Right cardiac atrium (tissue), 5 donors: ENCODE data around the gene ZNF407. TPM values are rescaled to one million over a fixed set of nuclear protein-coding genes. Genes with fewer than 3 reads are reported as not detected.
"Not testable (repeated sequence)": the region's sequence is repeated elsewhere in the genome, so short reads cannot be mapped to it uniquely, and the experiment has no call there.

ENCODE experiments used
- ATAC-seq, 2 donors: fragments of 200-7000 bp; cut with Tn5 transposase; one replicate each; pipeline versions ENCODE4 v1.8.0 to v1.9.1; 2020; ENCODE audit warnings: moderate library complexity in 2 of 2, mild to moderate bottlenecking in 1 of 2
- DNase-seq, 3 donors: peaks; one replicate each; pipeline ENCODE4 v3.0.0-alpha.2; 2020
- H3K27ac ChIP-seq: one replicate; pipeline ENCODE4 v1.5.1; 2013; ENCODE audit warnings: mild to moderate bottlenecking, low read length, control low read depth, moderate library complexity
- H3K27me3 ChIP-seq: one replicate; pipeline ENCODE4 v1.6.1; 2013; ENCODE audit not compliant: control insufficient read depth, insufficient read depth
- H3K4me1 ChIP-seq: one replicate; pipeline ENCODE4 v1.6.1; 2013; ENCODE audit warnings: low read length; ENCODE audit not compliant: control insufficient read depth, insufficient read depth
- H3K4me3 ChIP-seq: one replicate; pipeline ENCODE4 v1.5.1; 2013; ENCODE audit warnings: low read length, control low read depth
- H3K9me3 ChIP-seq: one replicate; pipeline ENCODE4 v1.6.1; 2013; ENCODE audit warnings: low read length; ENCODE audit not compliant: control insufficient read depth
- WGBS: extraction: QIAGEN DNeasy Blood & Tissue Kit; methylation state at CpG from one replicate; pipeline ENCODE4 v1.1.7; 2013; 5-methylcytosine and 5-hydroxymethylcytosine counted together
- intact Hi-C, 4 donors: fragments of 100-400 bp; cut with DNase I; formaldehyde crosslinking; loops; one replicate each; pipeline versions ENCODE4 v1.11.0 to v1.14.0; 2022 to 2023
- polyA plus RNA-seq: library from polyadenylated mRNA; stranded (reverse); fragments of 200-250 nt; gene quantifications from one replicate; pipeline ENCODE4 v1.2.3, GENCODE V29; 2013
- total RNA-seq, 4 donors: library from RNA; stranded (reverse); fragmentation: NEBNext Ultra II Directional; extraction: Animal tissue kit (Norgen Biotek cat#: 25700); gene quantifications; one replicate each; pipeline ENCODE4 v1.2.1, GENCODE V29; 2021
- donor health status: healthy with polysubstance abuse.
- donor health status: DM: no; HTN: yes; CAD: no.
- donor health status: DM: no; HTN: no; CAD: no.
- donor health status: DM: no; HTN: yes; CAD: no; lungs with severe emphysema.
- donor health status: DM: yes; HTN: yes; CAD: no.

ZNF407 gene
- total and polyA plus RNA-seq, 5 donors: 3.8 to 14.7 (median 12.7) TPM

DNA sequence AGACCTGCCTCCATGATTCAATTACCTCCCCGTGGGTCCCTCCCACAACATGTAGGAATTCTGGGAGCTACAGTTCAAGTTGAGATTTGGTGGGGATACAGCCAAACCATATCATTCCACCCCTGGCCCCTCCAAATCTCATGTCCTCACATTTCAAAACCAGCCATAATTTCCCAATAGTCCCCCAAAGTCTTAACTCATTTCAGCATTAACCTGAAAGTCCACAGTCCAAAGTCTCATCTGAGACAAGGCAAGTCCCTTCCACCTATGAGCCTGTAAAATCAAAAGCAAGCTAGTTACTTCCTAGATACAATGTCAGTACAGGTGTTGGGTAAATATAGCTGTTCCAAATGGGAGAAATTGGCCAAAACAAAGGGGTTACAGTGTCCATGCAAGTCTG lies 32.5 kb upstream of the ZNF407 start:
- WGBS: 95% methylated on average over 1 of the region's 1 CpG
- H3K9me3 ChIP-seq, DNase-seq, ATAC-seq, H3K27me3 ChIP-seq, H3K4me1 ChIP-seq, H3K4me3 ChIP-seq, intact Hi-C loops, H3K27ac ChIP-seq: not testable (repeated sequence)

- ATAC-seq, H3K27ac ChIP-seq, intact Hi-C loops, H3K9me3 ChIP-seq, H3K27me3 ChIP-seq, H3K4me3 ChIP-seq, DNase-seq, H3K4me1 ChIP-seq: not testable (repeated sequence)
- WGBS: 77% methylated on average over 3 of the region's 3 CpGs
Measured at GRCh38 chr18:74565993-74566392, 31.7 kb upstream of the ZNF407 start.

DNA sequence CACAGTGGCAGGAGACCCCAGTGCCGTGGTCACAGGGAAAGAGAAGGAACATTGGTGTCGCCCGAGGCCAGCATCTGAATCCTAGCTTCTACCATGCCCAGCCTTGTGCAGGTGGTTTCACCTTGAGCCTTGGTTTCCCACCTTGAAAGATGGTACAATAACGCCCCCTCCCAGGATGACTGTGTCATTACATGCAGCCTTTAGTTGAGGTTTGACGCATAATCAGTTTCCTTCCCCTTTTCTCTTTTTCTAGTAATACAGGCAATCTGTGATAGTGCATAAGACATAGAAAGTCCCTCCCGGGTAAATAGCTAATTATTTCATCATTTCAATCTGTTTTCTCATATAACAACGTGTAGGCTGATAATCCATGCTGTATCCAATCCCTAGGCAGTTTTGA lies 29.8 kb upstream of the ZNF407 start:
- DNase-seq (no peak), ATAC-seq (no peak)
- Histone ChIP-seq H3K4me1 (no peaks in the 10 kb centered on the region), H3K27me3 (no peaks in the 10 kb centered on the region), H3K9me3 (no peaks in the 10 kb centered on the region), H3K4me3 (no peak overlapping the region), H3K27ac (no peak overlapping the region)
- intact Hi-C loops: no loop called here
- 61% methylated on average over 7 of the region's 7 CpGs for WGBS

GRCh38 chr18:74569401-74569800 lies 28.3 kb upstream of the ZNF407 start:
- 64% methylated on average over 4 of the region's 4 CpGs for WGBS
- intact Hi-C loops: no loop called here

GRCh38 chr18:74570266-74570665 lies 27.4 kb upstream of the ZNF407 start:
- peak; percentile 42 to 75 for ATAC-seq
- Histone ChIP-seq H3K4me3 (no peak overlapping the region), H3K9me3 (no peaks in the 10 kb centered on the region), H3K27me3 (no peaks in the 10 kb centered on the region), H3K27ac (no peak overlapping the region), H3K4me1 (no peaks in the 10 kb centered on the region)
- no peak for DNase-seq
- 36% methylated on average over 4 of the region's 4 CpGs for WGBS
- intact Hi-C loops: no loop called here

More at GRCh38 chr18:74569401-74569800, 28.3 kb upstream of the ZNF407 start:
- no peak overlapping the region for H3K4me3 ChIP-seq
- no peaks in the 10 kb centered on the region for H3K9me3 ChIP-seq
- H3K4me1 ChIP-seq: no peaks in the 10 kb centered on the region
- ATAC-seq (peak in 1 of 2 donors; percentile 31), DNase-seq (no peak)
- H3K27me3 ChIP-seq: no peaks in the 10 kb centered on the region
- peak overlapping the region; percentile 42 for H3K27ac ChIP-seq

GRCh38 chr18:74571895-74572680 lies 25.6 kb upstream of the ZNF407 start:
- ATAC-seq: peak; percentile 50 to 70
- peak; percentile 47 to 78 (median 77) for DNase-seq

GRCh38 chr18:74573053-74573452 lies 24.6 kb upstream of the ZNF407 start:
- Histone ChIP-seq H3K27ac (no peak overlapping the region), H3K27me3 (no peaks in the 10 kb centered on the region), H3K4me3 (no peak overlapping the region), H3K4me1 (no peaks in the 10 kb centered on the region), H3K9me3 (no peaks in the 10 kb centered on the region)
- no peak for ATAC-seq
- no peak for DNase-seq
- intact Hi-C loops: no loop called here

More at GRCh38 chr18:74571895-74572680, 25.6 kb upstream of the ZNF407 start:
- intact Hi-C loops: no loop called here
- H3K27me3 ChIP-seq: no peaks in the 10 kb centered on the region
- H3K27ac ChIP-seq: peak overlapping the region; percentile 82
- H3K9me3 ChIP-seq: no peaks in the 10 kb centered on the region
- no peak overlapping the region for H3K4me3 ChIP-seq
- no peaks in the 10 kb centered on the region for H3K4me1 ChIP-seq
- 65% methylated on average over 12 of the region's 12 CpGs for WGBS

DNA sequence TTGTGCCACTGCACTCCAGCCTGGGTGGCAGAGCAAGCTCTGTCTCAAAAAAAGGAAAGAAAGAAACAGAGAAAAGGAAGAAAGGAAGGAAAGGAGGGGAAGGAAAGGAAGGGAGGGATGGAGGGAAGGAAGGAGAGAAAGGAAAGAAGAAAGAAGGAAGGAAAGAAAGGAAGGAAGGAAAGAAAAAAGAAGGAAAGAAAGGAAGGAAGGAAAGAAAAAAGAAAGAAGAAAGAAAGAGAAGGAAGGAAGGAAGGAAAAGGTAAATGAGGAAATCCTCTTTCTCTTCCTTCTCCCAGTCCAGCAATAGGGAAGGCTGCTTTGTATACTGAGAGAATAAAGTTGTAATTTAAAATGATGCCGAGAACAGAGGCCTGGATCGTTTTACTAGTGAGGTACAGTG lies 22.8 kb upstream of the ZNF407 start:
- ATAC-seq (no peak), DNase-seq (no peak)
- Histone ChIP-seq H3K9me3 (no peaks in the 10 kb centered on the region), H3K4me1 (no peaks in the 10 kb centered on the region), H3K27me3 (no peaks in the 10 kb centered on the region), H3K27ac (peak overlapping the region; percentile 62), H3K4me3 (no peak overlapping the region)
- intact Hi-C loops: no loop called here
- WGBS: 54% methylated on average over 2 of the region's 2 CpGs

- H3K9me3 ChIP-seq: no peaks in the 10 kb centered on the region
- no peak overlapping the region for H3K4me3 ChIP-seq
- WGBS: 61% methylated on average over 5 of the region's 5 CpGs
- ATAC-seq (no peak), DNase-seq (no peak)
- intact Hi-C loops: no loop called here
- H3K27me3 ChIP-seq: no peaks in the 10 kb centered on the region
- H3K27ac ChIP-seq: no peak overlapping the region
- no peaks in the 10 kb centered on the region for H3K4me1 ChIP-seq
Measured at GRCh38 chr18:74577019-74577418, 20.7 kb upstream of the ZNF407 start.

DNA sequence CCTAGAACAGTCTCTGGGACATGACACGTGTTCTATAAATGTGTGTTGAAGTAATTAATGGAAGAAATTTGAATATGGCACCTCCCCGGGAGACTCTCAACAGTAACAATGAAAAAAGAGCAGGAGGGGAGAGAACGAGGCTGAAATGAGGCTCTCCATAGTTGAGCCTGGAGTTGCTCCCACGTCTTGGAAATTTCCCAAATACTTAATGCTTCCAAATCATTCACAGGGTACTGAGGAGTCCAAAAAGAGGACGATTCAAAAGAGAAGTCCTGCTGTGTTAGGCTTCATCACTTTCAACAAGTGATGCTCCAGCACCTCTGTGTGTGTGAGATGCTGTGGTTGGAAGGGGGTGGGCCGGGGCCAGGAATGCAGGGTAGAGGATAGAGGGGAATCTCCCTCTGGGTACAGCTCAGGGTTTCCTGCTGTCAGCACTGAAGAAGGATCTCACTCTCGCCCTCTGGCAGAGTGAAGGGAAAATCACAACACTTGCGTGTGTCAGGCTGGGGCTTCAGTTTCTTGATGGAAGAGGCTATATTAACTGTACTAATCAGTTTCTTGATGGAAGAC lies 18.1 kb upstream of the ZNF407 start:
- intact Hi-C loops: no loop called here

DNA sequence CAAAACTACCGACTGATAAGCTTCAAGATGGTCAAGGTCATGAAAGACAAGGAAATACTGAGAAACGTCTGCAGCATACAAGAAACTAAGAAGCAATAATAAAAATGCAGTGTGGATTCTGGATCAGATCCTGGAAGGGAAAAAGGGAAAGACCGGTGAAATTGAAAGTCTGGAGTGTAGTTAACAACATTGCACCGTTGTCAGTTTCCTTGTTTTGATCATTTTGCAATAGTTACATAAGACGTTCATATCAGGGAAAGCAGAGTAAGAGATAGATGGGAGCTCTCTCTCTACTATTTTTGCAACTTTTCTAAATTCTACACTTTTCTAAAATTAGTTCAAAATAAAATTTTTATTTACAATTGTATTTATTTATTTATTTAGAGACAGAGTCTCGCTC lies 15.0 kb upstream of the ZNF407 start:
- no peaks in the 10 kb centered on the region for H3K9me3 ChIP-seq
- H3K4me3 ChIP-seq: no peak overlapping the region
- H3K4me1 ChIP-seq: no peaks in the 10 kb centered on the region
- intact Hi-C loops: no loop called here
- ATAC-seq (no peak), DNase-seq (no peak)
- WGBS: 52% methylated on average over 6 of the region's 6 CpGs
- no peaks in the 10 kb centered on the region for H3K27me3 ChIP-seq
- no peak overlapping the region for H3K27ac ChIP-seq

More for the DNA sequence above, 18.1 kb upstream of the ZNF407 start:
- H3K4me1 ChIP-seq: no peaks in the 10 kb centered on the region
- no peaks in the 10 kb centered on the region for H3K27me3 ChIP-seq
- no peak for DNase-seq
- H3K9me3 ChIP-seq: no peaks in the 10 kb centered on the region
- 18% methylated on average over 8 of the region's 8 CpGs for WGBS
- no peak overlapping the region for H3K27ac ChIP-seq
- peak; percentile 44 to 45 for ATAC-seq
- H3K4me3 ChIP-seq: no peak overlapping the region
